Heart left ventricle (tissue), 16 donors: Measurements from ENCODE around the gene TECPR1. TPM values are rescaled to one million over a fixed set of nuclear protein-coding genes. Genes with fewer than 3 reads are reported as not detected.
A peak's percentile ranks its signal among the peaks of the same experiment; 100 is the strongest.

ENCODE experiments used
- ATAC-seq, 4 donors: fragments of 200-7000 bp; cut with Tn5 transposase; one replicate each; pipeline ENCODE4 v1.9.1; 2020 to 2022; ENCODE audit warnings: moderate library complexity in 4 of 4, mild to moderate bottlenecking in 3 of 4, moderate number of reproducible peaks in 1 of 4
- DNase-seq, 5 donors: peaks; one replicate each; pipeline ENCODE4 v3.0.0-alpha.2; 2020
- H3K27ac ChIP-seq, 12 donors: fragments of 200-600 bp; sonication (generic) in 4 of 12; one replicate each; pipeline versions ENCODE4 v1.5.0 to v1.8.0; 2016 to 2022; ENCODE audit warnings: mild to moderate bottlenecking in 2 of 12
- H3K27me3 ChIP-seq, 9 donors: fragments of 200-600 bp; sonication (generic) in 2 of 9; one replicate each; pipeline versions ENCODE4 v1.5.1 to v1.8.0; 2016 to 2022; ENCODE audit warnings: mild to moderate bottlenecking in 3 of 9
- H3K36me3 ChIP-seq, 9 donors: fragments of 200-600 bp; sonication (generic) in 2 of 9; one replicate each; pipeline versions ENCODE4 v1.5.0 to v1.8.0; 2018 to 2022; ENCODE audit warnings: mild to moderate bottlenecking in 2 of 9
- H3K4me1 ChIP-seq, 12 donors: fragments of 200-600 bp; sonication (generic) in 4 of 12; one replicate each; pipeline versions ENCODE4 v1.5.0 to v1.8.0; 2016 to 2022; ENCODE audit warnings: mild to moderate bottlenecking in 3 of 12
- H3K4me3 ChIP-seq, 12 donors: fragments of 200-600 bp; sonication (generic) in 4 of 12; one replicate each; pipeline versions ENCODE4 v1.5.0 to v1.8.0; 2017 to 2022; ENCODE audit warnings: mild to moderate bottlenecking in 9 of 12, moderate library complexity in 4 of 12
- H3K9me3 ChIP-seq, 12 donors: fragments of 200-600 bp; sonication (generic) in 4 of 12; one replicate each; pipeline versions ENCODE4 v1.5.0 to v1.8.0; 2016 to 2022; ENCODE audit warnings: mild to moderate bottlenecking in 1 of 12
- POLR2A ChIP-seq, 2 donors: fragments of 450-650 bp; IDR thresholded peaks; one replicate each; pipeline ENCODE4 v1.6.1; 2017; ENCODE audit warnings: antibody characterized with exemption in 2 of 2, mild to moderate bottlenecking in 2 of 2, moderate library complexity in 2 of 2
- WGBS, 4 donors: extraction: QIAGEN DNeasy Blood & Tissue Kit in 2 of 4; methylation state at CpG; one replicate each; pipeline versions ENCODE4 v1.1.5 to v1.1.7; 2013 to 2018; 5-methylcytosine and 5-hydroxymethylcytosine counted together
- intact Hi-C, 10 donors: fragments of 100-400 bp; cut with DNase I; formaldehyde crosslinking; loops; one replicate each; pipeline versions ENCODE4 v1.11.1 to v1.14.2; 2022
- polyA plus RNA-seq, 2 donors: library from polyadenylated mRNA; stranded (reverse); fragments of 200-250 nt; gene quantifications; one replicate each; pipeline ENCODE4 v1.2.3, GENCODE V29; 2013
- total RNA-seq, 9 donors: library from RNA; depleted of rRNA in 2 of 9; stranded (reverse); fragments of >200 nt in 2 of 9; fragmentation: NEBNext Ultra II Directional in 3 of 9; extraction: Animal tissue kit (Norgen Biotek cat#: 25700) in 3 of 9; gene quantifications; one replicate each; pipeline versions ENCODE4 v1.1.0 to v1.2.4, GENCODE V29; 2016 to 2023
- TF ChIP-seq, protein P1 (sequence below), 12 donors: fragments of 200-600 bp; sonication (generic) in 4 of 12; IDR thresholded peaks; one replicate each; pipeline versions ENCODE4 v1.5.0 to v1.8.0; 2018 to 2022; ENCODE audit warnings: antibody characterized with exemption in 12 of 12, mild to moderate bottlenecking in 5 of 12
- donor health status: ischemic (EF 13 %, LVEDD 7.1; RV severe dilation, severe dysfunction).
- donor health status: healthy with polysubstance abuse.
- donor health status: DM: no; HTN: yes; CAD: no.
- donor health status: DM: no; HTN: no; CAD: no.
- donor health status: ischemic (EF 25% LVEDD 6.9; RV normal size, moderate dysfunction).
- donor health status: ischemic (EF 25% LVEDD 5.7; RV mildly dilated, moderate dysfunction).
- donor health status: healthy.
- donor health status: DM: yes; HTN: yes; CAD: no.
- donor health status: ischemic (EF 35%, LVEDD 5.7; RV mildly dilated, moderate dysfunction).
- donor health status: nonischemic (EF 11% LVEDD 7.7; RV severe dilation, severe dysfunction).
- donor health status: DM: yes; HTN: yes; CAD: no.
- donor health status: PGD.
- donor health status: ischemic (EF 29% LVEDD 5.4; RV normal size, mild dysfunction).
- donor health status: nonischemic (EF 23%, LVEDD 6.1; RV moderate dilation, normal function).

TECPR1 gene
- total and polyA plus RNA-seq, 11 donors: 10.9 to 33.0 (median 22.7) TPM

DNA sequence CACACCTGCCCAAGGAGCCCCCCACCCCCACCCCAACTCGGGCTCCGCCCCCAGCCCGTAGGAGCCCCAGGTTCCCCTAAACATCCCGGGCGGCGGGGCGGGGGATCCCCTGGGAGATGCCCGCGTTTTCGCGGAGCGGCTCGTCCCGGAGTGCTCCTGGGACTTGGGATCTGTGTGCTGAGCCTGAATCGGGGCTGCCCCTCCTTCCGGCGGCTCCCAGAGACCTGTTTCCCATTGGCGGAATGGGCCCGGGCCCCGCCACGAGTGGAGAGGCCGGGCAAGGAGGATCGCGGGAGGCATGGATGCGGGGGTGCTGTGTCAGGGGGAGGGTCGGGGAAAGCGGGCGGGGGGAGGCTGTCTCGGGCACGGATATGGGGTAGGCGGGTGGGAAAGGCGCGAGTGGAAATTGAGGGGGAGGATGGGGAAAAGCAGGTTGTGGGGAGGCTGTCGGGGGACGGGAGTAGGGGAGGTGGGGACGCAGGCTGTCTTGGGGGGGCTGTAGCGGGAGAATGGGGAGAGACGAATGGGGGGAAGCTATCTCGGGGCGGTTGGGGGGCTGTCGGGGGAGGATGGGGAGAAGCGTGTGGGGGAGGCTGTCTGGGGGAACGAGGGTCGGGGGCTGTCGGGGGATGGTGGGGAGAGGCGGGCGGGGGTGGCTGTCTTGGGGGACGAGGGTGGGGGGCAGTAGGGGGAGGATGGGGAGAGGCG is 41.4 kb downstream of the TECPR1 start:
- peak in 1 of 5 donors; percentile 64 for DNase-seq

DNA sequence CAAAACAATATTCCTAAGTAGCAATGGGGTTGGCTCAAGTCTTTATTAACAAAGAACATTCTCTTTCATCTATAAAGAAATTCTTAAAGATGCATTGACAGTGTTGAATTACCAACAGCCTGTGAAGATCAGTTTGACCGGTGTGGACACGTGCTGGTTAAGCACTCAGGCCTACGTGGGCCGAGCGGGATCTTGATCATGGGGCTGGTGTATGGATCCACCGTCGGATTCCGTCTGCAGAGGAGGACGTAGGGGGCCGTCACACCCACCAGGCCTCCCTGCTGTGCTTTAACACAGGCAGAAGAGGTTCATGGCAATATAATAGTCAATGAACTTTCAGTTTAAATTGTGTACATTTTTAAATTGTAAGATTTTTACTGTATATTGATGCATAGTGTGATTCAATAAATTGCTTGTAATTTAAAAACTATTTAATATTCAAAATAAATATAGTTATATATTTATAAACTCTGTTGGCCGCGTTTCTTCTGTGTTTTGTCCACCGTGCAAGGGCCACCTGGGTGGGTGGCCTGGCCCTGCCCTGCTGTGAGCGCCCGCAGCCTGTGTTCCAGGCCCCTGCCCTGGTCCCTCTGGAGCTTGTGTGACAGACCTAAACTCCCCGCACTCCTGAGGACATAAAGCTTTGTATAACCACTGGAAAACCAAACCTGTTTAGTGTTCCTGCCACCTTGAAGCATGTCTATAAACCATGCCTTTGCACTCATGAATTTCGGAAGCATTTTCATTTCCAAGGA is 42.7 kb downstream of the TECPR1 start:
- H3K4me3 ChIP-seq: no peak overlapping the region
- peaks cover 0 to 11% (median 0%) of the 10 kb centered on the region in 12 donors for H3K4me1 ChIP-seq
- TF ChIP-seq, protein P1, sequence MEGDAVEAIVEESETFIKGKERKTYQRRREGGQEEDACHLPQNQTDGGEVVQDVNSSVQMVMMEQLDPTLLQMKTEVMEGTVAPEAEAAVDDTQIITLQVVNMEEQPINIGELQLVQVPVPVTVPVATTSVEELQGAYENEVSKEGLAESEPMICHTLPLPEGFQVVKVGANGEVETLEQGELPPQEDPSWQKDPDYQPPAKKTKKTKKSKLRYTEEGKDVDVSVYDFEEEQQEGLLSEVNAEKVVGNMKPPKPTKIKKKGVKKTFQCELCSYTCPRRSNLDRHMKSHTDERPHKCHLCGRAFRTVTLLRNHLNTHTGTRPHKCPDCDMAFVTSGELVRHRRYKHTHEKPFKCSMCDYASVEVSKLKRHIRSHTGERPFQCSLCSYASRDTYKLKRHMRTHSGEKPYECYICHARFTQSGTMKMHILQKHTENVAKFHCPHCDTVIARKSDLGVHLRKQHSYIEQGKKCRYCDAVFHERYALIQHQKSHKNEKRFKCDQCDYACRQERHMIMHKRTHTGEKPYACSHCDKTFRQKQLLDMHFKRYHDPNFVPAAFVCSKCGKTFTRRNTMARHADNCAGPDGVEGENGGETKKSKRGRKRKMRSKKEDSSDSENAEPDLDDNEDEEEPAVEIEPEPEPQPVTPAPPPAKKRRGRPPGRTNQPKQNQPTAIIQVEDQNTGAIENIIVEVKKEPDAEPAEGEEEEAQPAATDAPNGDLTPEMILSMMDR (IDR thresholded peaks at IDR 0.05): no peak
- no peak for TF ChIP-seq POLR2A (IDR thresholded peaks at IDR 0.05)
- H3K36me3 ChIP-seq: peaks cover 0 to 42% (median 32%) of the 10 kb centered on the region in 9 donors
- 93 to 97% (median 94%) methylated on average over 17 of the region's 17 CpGs for WGBS, 4 donors
- intact Hi-C loops: no loop called here
- ATAC-seq (no peak), DNase-seq (peak in 1 of 5 donors; percentile 24)
- H3K9me3 ChIP-seq: no peaks in the 10 kb centered on the region
- peaks cover 0 to 9% (median 0%) of the 10 kb centered on the region in 9 donors for H3K27me3 ChIP-seq
- H3K27ac ChIP-seq: no peak overlapping the region

More for the DNA sequence above, 41.4 kb downstream of the TECPR1 start:
- H3K4me3 ChIP-seq: peak overlapping the region in 8 of 12 donors; percentile 15 to 49 (median 29)
- H3K27ac ChIP-seq: no peak overlapping the region
- intact Hi-C loops: no loop called here
- ATAC-seq: peak in 2 of 4 donors; percentile 9 to 28
- H3K36me3 ChIP-seq: peaks cover 0 to 29% (median 21%) of the 10 kb centered on the region in 9 donors
- no peak for TF ChIP-seq POLR2A (IDR thresholded peaks at IDR 0.05)
- TF ChIP-seq, protein P1 (IDR thresholded peaks at IDR 0.05): no peak
- H3K9me3 ChIP-seq: no peaks in the 10 kb centered on the region
- H3K4me1 ChIP-seq: peaks cover 0 to 11% (median 0%) of the 10 kb centered on the region in 12 donors
- 3 to 7% (median 5%) methylated on average over 12 to 48 of the region's 49 CpGs for WGBS, 4 donors
- peaks cover 0 to 9% (median 0%) of the 10 kb centered on the region in 9 donors for H3K27me3 ChIP-seq

DNA sequence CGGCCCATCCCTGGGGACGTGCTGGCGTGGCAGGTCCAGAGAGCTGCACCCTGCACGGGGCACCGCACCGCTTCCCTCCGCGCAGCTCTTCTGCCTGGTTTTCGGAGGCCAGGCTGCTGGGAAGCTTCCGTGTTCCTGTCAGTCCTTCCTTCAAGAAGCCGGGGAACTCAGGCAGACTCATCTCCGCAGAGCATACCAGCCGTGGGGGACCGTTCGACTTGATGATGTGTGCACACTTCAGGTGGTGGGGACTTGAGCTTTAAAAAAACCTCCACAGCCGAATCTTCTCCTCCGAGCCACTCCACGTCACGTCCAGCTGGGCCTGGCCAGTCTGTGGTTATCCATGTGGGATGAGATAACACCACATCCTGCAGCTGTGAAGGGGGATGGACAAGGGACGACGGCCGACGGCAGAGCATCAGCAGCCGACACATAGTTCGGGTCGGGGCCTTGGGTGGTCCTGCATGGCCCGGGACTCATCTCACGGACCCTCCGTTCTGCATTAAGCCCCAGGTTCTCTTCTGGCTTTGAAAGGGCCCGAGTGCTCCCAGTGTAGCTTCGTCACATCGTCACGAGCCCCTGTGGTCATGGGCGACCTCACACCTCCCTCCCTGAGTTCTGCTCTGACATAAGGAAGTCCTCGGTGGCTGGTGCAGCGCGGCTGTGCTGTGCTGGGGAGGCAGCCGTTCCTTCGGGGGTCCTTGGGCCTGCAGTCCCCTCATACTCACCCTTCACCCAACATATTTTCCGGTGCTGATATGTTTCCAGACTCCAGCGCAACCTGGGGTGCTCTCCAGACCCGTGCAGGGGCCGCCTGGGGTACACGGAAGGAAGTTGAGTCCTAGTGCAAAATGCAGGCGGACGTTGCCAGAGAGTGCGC is 45.3 kb downstream of the TECPR1 start:
- TF ChIP-seq, protein P1 (IDR thresholded peaks at IDR 0.05): no peak
- no peak for TF ChIP-seq POLR2A (IDR thresholded peaks at IDR 0.05)
- DNase-seq (peak in 1 of 5 donors; percentile 37), ATAC-seq (no peak)
- Histone ChIP-seq H3K9me3 (no peaks in the 10 kb centered on the region), H3K36me3 (peaks cover 0 to 60% (median 46%) of the 10 kb centered on the region in 9 donors), H3K4me1 (peaks cover 0 to 17% (median 0%) of the 10 kb centered on the region in 12 donors), H3K27ac (no peak overlapping the region), H3K27me3 (peaks cover 0 to 4% (median 0%) of the 10 kb centered on the region in 9 donors), H3K4me3 (no peak overlapping the region)
- intact Hi-C loops: no loop called here
- 88 to 90% (median 89%) methylated on average over 32 to 47 of the region's 47 CpGs for WGBS, 4 donors
